DOHH2 (cell line): Measurements from ENCODE around the gene POMGNT2.

Source experiments
- H3F3A ChIP-seq: fragments of 200-600 bp; sonication (generic), shearing (Covaris generic); 2 replicates; pipeline ENCODE4 v1.6.0; 2016; ENCODE audit warnings: antibody characterized with exemption, mild to moderate bottlenecking; ENCODE audit not compliant: control insufficient read depth, insufficient read depth
- H3K27ac ChIP-seq: fragments of 200-600 bp; sonication (generic); 2 replicates; pipeline ENCODE4 v1.5.1; 2014; ENCODE audit warnings: low read depth, mild to moderate bottlenecking, low read length, moderate library complexity
- H3K27me3 ChIP-seq: fragments of 200-600 bp; sonication (generic); 2 replicates; pipeline ENCODE4 v1.6.1; 2014; ENCODE audit warnings: mild to moderate bottlenecking, low read length, mixed read lengths; ENCODE audit not compliant: control insufficient read depth
- H3K36me3 ChIP-seq: fragments of 200-600 bp; sonication (generic); 2 replicates; pipeline ENCODE4 v1.6.1; 2014; ENCODE audit warnings: mild to moderate bottlenecking, low read length, moderate library complexity, mixed read lengths; ENCODE audit not compliant: control insufficient read depth
- H3K4me1 ChIP-seq: fragments of 200-600 bp; sonication (generic); 2 replicates; pipeline ENCODE4 v1.6.1; 2014; ENCODE audit warnings: mild to moderate bottlenecking, low read length, mixed read lengths; ENCODE audit not compliant: control insufficient read depth
- H3K4me2 ChIP-seq: fragments of 200-600 bp; sonication (generic); 2 replicates; pipeline ENCODE4 v1.6.0; 2014; ENCODE audit warnings: mild to moderate bottlenecking, low read length, moderate library complexity
- H3K4me3 ChIP-seq: fragments of 200-600 bp; sonication (generic); 2 replicates; pipeline ENCODE4 v1.5.1; 2014; ENCODE audit warnings: mild to moderate bottlenecking, low read length, mixed read lengths
- H3K79me2 ChIP-seq: fragments of 200-600 bp; sonication (generic); 2 replicates; pipeline ENCODE4 v1.6.1; 2014; ENCODE audit warnings: mild to moderate bottlenecking, low read length, mixed read lengths; ENCODE audit not compliant: control insufficient read depth
- H3K9me2 ChIP-seq: fragments of 200-600 bp; sonication (generic); replicated peaks from 2 replicates; pipeline ENCODE4 v1.6.1; 2014; ENCODE audit warnings: mild to moderate bottlenecking, low read length, mixed read lengths; ENCODE audit not compliant: control insufficient read depth
- H3K9me3 ChIP-seq: fragments of 200-600 bp; sonication (generic); 2 replicates; pipeline ENCODE4 v1.6.1; 2014; ENCODE audit warnings: antibody characterized with exemption, low read length, mixed read lengths; ENCODE audit not compliant: control insufficient read depth, insufficient read depth
- H4K20me1 ChIP-seq: fragments of 200-600 bp; sonication (generic); 2 replicates; pipeline ENCODE4 v1.6.0; 2014; ENCODE audit warnings: low read depth, mild to moderate bottlenecking, antibody characterized with exemption, low read length, moderate library complexity; ENCODE audit not compliant: control insufficient read depth, insufficient read depth
- CTCF ChIP-seq: fragments of 200-600 bp; sonication (generic); IDR thresholded peaks from one replicate; pipeline ENCODE4 v1.5.1; 2014; ENCODE audit warnings: antibody characterized with exemption, mild to moderate bottlenecking, low read depth, low read length; ENCODE audit not compliant: poor library complexity, severe bottlenecking
- EZH2phosphoT487 ChIP-seq: fragments of 200-600 bp; sonication (generic); IDR thresholded peaks from 2 replicates; pipeline ENCODE4 v1.6.1; 2017; ENCODE audit warnings: borderline replicate concordance, mild to moderate bottlenecking, antibody characterized with exemption, low read length, moderate library complexity, mixed read lengths

Gene POMGNT2

GRCh38 chr3:43041517-43041916 lies 64.4 kb downstream of the POMGNT2 start:
- Histone ChIP-seq H3K9me3 (peaks cover 14% of the 10 kb centered on the region; the same call in 1 of the 2 replicates), H4K20me1 (no peaks in the 10 kb centered on the region), H3K4me1 (no peaks in the 10 kb centered on the region), H3K4me3 (no peak overlapping the region), H3K27me3 (no peaks in the 10 kb centered on the region), H3K9me2 (no peaks in the 10 kb centered on the region), H3K36me3 (no peaks in the 10 kb centered on the region), H3K4me2 (no peak overlapping the region), H3K79me2 (no peaks in the 10 kb centered on the region), H3K27ac (no peak overlapping the region), H3F3A (no peaks in the 10 kb centered on the region)
- TF ChIP-seq EZH2phosphoT487 (no peak), CTCF (no peak)

- H3K9me2 ChIP-seq, result no peaks in the 10 kb centered on the region
- H3K27me3 ChIP-seq, result no peaks in the 10 kb centered on the region
- no peak for TF ChIP-seq EZH2phosphoT487
- TF ChIP-seq CTCF, result no peak
- H3K79me2 ChIP-seq, result no peaks in the 10 kb centered on the region
- H3K4me2 ChIP-seq, result no peak overlapping the region
- H3K9me3 ChIP-seq, result peaks cover under 1% of the 10 kb centered on the region; the same call in 1 of the 2 replicates
- H3K27ac ChIP-seq, result no peak overlapping the region
- no peaks in the 10 kb centered on the region for H4K20me1 ChIP-seq
- H3F3A ChIP-seq, result no peaks in the 10 kb centered on the region
- H3K4me3 ChIP-seq, result no peak overlapping the region
- H3K36me3 ChIP-seq, result no peaks in the 10 kb centered on the region
- H3K4me1 ChIP-seq, result no peaks in the 10 kb centered on the region
Measured at GRCh38 chr3:43038010-43038409, 67.9 kb downstream of the POMGNT2 start.

GRCh38 chr3:43036621-43037423 lies 69.1 kb downstream of the POMGNT2 start:
- no peaks in the 10 kb centered on the region for H4K20me1 ChIP-seq
- H3K4me1 ChIP-seq, result no peaks in the 10 kb centered on the region
- no peak overlapping the region for H3K4me2 ChIP-seq
- no peaks in the 10 kb centered on the region for H3K27me3 ChIP-seq
- no peaks in the 10 kb centered on the region for H3K36me3 ChIP-seq
- TF ChIP-seq CTCF (no peak), EZH2phosphoT487 (no peak)
- no peaks in the 10 kb centered on the region for H3K79me2 ChIP-seq
- no peaks in the 10 kb centered on the region for H3K9me3 ChIP-seq
- H3K9me2 ChIP-seq, result no peaks in the 10 kb centered on the region
- H3F3A ChIP-seq, result no peaks in the 10 kb centered on the region
- no peak overlapping the region for H3K4me3 ChIP-seq
- no peak overlapping the region for H3K27ac ChIP-seq
